Measurements from ENCODE around the gene TBC1D3H. TPM values are rescaled to one million over a fixed set of nuclear protein-coding genes. Genes with fewer than 3 reads are reported as not detected.
"Not testable (repeated sequence)": the region's sequence is repeated elsewhere in the genome, so short reads cannot be mapped to it uniquely, and the experiment has no call there.

TBC1D3H gene
- total RNA-seq = not detected in 3 replicates
- long read RNA-seq = 0 reads

DNA sequence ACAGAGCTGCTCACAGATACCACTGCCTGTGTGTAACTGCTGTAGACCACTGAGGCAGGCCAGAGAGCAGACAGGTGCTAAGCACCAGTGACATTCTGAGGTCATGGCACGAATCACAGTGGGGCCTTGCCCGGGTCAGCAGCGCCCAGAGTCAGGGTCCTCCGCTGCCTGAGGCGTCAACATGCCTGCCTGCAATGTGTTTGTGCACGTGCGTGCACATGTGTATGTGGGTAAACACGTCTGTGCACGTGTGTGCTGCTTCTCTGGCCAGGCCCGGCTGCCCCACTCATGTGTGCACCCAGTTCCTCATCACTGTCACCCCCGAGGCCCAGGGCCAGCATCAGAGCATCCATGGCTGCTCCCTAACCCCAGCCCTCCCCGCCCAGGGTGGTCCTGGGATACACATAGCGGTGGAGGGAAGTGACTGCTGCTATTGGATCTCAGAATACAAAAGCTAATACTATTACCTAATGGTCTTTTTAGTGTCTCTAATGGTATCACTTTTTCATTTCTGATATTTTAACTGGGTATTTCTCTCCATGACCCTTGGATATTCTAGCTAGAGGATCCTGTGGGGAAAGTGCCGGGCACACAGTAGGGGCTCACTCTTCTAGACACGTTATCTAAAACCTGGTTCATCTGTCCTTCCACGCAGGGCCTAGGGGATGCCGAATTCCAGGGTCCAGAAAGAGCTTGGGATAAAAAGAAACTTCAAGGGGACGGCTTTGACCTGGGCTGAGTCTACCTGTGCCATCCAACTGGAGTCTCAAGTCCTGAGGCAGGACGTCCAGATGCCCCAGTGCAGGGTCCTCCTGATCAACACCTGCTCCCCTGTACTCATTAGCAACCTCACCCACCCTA lies at the start of gene TBC1D3H:
Gene TBC1D3H (minus strand): TSS at position 51 of the 861 bp plus-strand sequence. CDS start 1,540 bp downstream, outside the sequence.
- H3K9me3 Mint-ChIP-seq (ENCODE audit: low read depth); H3K4me1 Mint-ChIP-seq (ENCODE audit: low read depth); H3K27ac Mint-ChIP-seq (ENCODE audit: unreplicated experiment); H3K27me3 Mint-ChIP-seq (ENCODE audit: low read depth); H3K4me3 Mint-ChIP-seq (ENCODE audit: unreplicated experiment); DNase-seq (ENCODE audit: low spot score); H3K36me3 Mint-ChIP-seq (ENCODE audit: low read depth): not testable (repeated sequence)

DNA sequence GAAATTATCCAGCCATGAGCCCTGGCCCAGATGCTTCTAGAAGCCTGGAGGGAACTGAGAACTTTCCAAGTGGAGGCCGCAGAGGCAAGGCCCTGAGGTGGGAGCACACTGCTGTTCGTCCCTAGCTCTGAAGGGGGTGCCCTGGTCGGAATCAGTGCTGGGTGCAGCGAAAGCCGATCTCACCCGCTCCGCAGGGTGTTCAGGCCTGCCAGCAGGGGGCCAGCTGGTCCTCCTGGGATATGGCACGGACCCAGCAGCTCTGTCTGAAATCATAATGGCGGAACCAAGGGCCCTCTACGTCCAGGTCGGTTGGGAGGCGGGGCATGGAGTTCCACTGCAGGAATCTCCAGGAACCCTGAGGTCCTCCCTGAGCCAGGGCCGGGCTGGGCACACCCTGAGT lies 40.7 kb upstream of the TBC1D3H start:
- not testable (repeated sequence) for H3K4me3 Mint-ChIP-seq (ENCODE audit: unreplicated experiment); H3K27ac Mint-ChIP-seq (ENCODE audit: unreplicated experiment); H3K36me3 Mint-ChIP-seq (ENCODE audit: low read depth); DNase-seq (ENCODE audit: low spot score); H3K4me1 Mint-ChIP-seq (ENCODE audit: low read depth); H3K9me3 Mint-ChIP-seq (ENCODE audit: low read depth); H3K27me3 Mint-ChIP-seq (ENCODE audit: low read depth)

DNA sequence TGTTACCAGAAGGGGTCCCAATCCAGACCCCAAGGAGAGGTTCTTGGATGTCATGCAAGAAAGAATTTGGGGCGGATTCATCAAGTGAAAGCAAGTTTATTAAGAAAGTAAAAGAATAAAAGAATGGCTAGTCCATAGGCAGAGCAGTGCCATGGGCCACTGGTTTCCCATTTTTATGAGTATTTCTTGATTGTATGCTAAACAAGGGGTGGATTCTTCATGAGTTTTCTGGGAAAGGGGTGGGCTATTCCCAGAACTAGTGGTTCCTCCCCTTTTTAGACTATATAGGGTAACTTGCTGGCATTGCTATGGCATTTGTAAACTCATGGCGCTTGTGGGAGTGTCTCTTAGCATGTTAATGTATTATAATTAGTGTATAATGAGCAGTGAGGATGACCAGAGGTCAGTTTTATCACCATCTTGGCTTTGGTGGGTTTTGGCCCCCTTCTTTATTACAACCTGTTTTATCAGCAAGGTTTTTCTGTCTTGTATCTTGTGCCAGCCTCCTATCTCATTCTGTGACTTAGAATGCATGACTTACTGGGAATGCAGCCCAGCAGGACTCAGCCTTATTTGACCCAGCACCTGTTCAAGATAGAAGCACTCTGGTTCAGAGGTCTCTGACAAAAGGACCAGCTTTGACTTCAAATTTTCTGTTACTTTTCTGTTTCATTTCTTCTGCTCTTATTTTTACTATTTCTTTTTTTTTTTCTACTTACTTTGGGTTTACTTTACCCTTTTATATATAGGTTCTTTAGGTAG lies 27.1 kb upstream of the TBC1D3H start:
- not testable (repeated sequence) for H3K27me3 Mint-ChIP-seq (ENCODE audit: low read depth); H3K36me3 Mint-ChIP-seq (ENCODE audit: low read depth); H3K4me1 Mint-ChIP-seq (ENCODE audit: low read depth); DNase-seq (ENCODE audit: low spot score); H3K4me3 Mint-ChIP-seq (ENCODE audit: unreplicated experiment); H3K9me3 Mint-ChIP-seq (ENCODE audit: low read depth); H3K27ac Mint-ChIP-seq (ENCODE audit: unreplicated experiment)

DNA sequence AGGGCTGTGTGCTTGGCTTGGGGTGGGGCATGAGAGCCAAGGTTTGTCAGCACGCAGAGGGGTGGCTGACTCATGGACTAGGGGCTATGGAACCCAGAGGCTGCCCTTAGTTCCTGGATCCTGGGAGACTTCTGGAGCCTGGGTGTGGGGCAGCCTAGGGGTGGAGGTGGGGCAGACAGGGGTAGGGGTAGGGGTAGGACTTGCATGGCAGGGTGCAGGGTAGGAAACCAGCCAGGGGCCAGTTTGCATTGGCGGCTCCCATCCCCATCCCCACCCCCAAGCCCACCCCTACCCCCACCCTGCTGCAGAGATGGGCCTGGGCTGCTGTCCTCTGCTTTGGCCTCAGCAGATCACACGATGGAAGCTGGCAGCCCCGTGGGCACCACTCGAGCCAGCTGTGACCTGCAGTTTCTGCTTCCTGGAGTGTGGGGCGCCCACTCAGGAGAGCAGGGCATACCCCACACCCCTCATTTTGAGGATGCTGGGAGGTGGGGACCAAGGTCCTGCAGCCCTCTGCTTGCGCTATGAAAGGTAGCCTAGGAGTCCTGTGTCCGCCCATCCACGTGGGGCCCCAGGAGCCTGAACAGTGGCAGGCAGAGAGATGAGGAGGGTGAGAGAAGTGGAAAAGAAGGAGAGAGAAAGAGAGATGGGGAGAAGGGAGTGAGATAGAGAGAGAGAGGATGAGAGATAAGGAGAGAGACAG lies 2.9 kb upstream of the TBC1D3H start:
- not testable (repeated sequence) for H3K27me3 Mint-ChIP-seq (ENCODE audit: low read depth); H3K9me3 Mint-ChIP-seq (ENCODE audit: low read depth); H3K4me3 Mint-ChIP-seq (ENCODE audit: unreplicated experiment)

DNA sequence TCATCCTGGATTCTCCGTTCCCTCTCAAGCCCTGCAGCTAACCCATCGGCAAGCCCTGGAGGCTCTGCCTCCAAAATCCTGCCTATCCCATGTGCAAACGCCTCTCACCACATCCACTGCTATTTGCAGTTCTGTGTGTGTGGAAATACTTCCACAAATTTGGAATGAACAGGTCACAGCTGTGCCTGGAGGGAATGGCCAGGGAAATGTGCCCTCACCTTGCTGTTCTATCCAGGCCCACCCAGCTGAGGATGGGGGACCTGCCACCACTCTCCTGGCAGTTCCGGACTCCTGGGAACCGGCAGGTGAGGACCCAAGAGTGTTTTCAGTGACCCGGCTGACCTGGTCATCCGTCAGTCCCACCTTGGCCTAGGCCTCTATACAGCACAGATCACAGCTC lies 12.3 kb downstream of the TBC1D3H start:
- not testable (repeated sequence) for H3K27me3 Mint-ChIP-seq (ENCODE audit: low read depth); H3K36me3 Mint-ChIP-seq (ENCODE audit: low read depth); H3K4me1 Mint-ChIP-seq (ENCODE audit: low read depth); H3K9me3 Mint-ChIP-seq (ENCODE audit: low read depth); DNase-seq (ENCODE audit: low spot score); H3K27ac Mint-ChIP-seq (ENCODE audit: unreplicated experiment); H3K4me3 Mint-ChIP-seq (ENCODE audit: unreplicated experiment)

More for the DNA sequence above, 2.9 kb upstream of the TBC1D3H start:
- not testable (repeated sequence) for H3K36me3 Mint-ChIP-seq (ENCODE audit: low read depth); H3K4me1 Mint-ChIP-seq (ENCODE audit: low read depth); H3K27ac Mint-ChIP-seq (ENCODE audit: unreplicated experiment); DNase-seq (ENCODE audit: low spot score)

DNA sequence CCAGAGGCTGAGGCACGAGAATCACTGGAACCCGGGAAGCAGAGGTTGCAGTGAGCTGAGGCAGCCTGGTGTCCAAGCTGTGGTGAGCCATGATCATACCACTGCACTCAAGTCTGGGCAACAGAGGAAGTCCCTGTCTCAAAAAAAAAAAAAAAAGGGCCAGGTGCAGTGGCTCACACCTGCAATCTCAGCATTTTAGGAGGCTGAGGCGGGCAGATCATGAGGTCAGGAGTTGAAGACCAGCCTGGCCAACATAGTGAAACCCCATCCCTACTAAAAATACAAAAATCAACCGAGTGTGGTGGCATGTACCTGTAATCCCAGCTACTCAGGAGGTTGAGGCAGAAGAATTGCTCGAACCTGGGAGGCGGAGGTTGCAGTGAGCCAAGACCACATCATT lies 25.7 kb downstream of the TBC1D3H start:
- not testable (repeated sequence) for H3K4me3 Mint-ChIP-seq (ENCODE audit: unreplicated experiment); H3K4me1 Mint-ChIP-seq (ENCODE audit: low read depth); DNase-seq (ENCODE audit: low spot score); H3K27ac Mint-ChIP-seq (ENCODE audit: unreplicated experiment); H3K9me3 Mint-ChIP-seq (ENCODE audit: low read depth); H3K27me3 Mint-ChIP-seq (ENCODE audit: low read depth); H3K36me3 Mint-ChIP-seq (ENCODE audit: low read depth)

Other genes with a start within 250 kb of the TBC1D3H start
- 4.6 to 8.4 TPM (median 6.2 TPM) in 3 replicates for gene TBC1D3B, start 211.8 kb downstream of the TBC1D3H start, total RNA-seq
- gene CCL3L1, start 191.7 kb downstream of the TBC1D3H start, total RNA-seq = not detected in 3 replicates
- not detected in 3 replicates for gene CCL4L2, start 177.4 kb downstream of the TBC1D3H start, total RNA-seq
- gene TBC1D3I, start 123.9 kb downstream of the TBC1D3H start, total RNA-seq = 0.58 to 0.60 TPM in 2 of 3 replicates, not detected in the other
- not detected in 3 replicates for gene TBC1D3G, start 64.6 kb downstream of the TBC1D3H start, total RNA-seq
- gene ZNHIT3, start 98.2 kb upstream of the TBC1D3H start, total RNA-seq = 24.7 to 25.9 TPM (median 25.2 TPM) in 3 replicates
- 51.5 to 75.6 TPM (median 52.6 TPM) in 3 replicates for gene MYO19, start 146.4 kb upstream of the TBC1D3H start, total RNA-seq
- gene PIGW, start 146.6 kb upstream of the TBC1D3H start, total RNA-seq = 10.5 to 15.4 TPM (median 11.0 TPM) in 3 replicates
- 62.7 to 70.8 TPM (median 68.2 TPM) in 3 replicates for gene GGNBP2, start 156.5 kb upstream of the TBC1D3H start, total RNA-seq
- gene DHRS11, start 203.4 kb upstream of the TBC1D3H start, total RNA-seq = 4.2 to 7.0 TPM (median 5.1 TPM) in 3 replicates
- gene MRM1, start 213.1 kb upstream of the TBC1D3H start, total RNA-seq = 2.5 to 3.9 TPM (median 2.6 TPM) in 3 replicates